Hepatocyte (in vitro differentiated cells): ENCODE measurements around the gene RPP14. TPM values are rescaled to one million over a fixed set of nuclear protein-coding genes. Genes with fewer than 3 reads are reported as not detected.

Source experiments
- DNase-seq: peaks from one replicate; pipeline ENCODE4 v3.0.0-alpha.2; 2016; ENCODE audit warnings: low spot score
- H2AFZ ChIP-seq: fragments of 200-600 bp; sonication (generic); 2 replicates; pipeline ENCODE4 v1.6.0; 2016; ENCODE audit warnings: antibody characterized with exemption, mild to moderate bottlenecking
- H3K27ac ChIP-seq: fragments of 200-600 bp; sonication (generic); 2 replicates; pipeline ENCODE4 v1.5.1; 2016; ENCODE audit warnings: mild to moderate bottlenecking
- H3K27me3 ChIP-seq: fragments of 200-600 bp; sonication (generic); 2 replicates; pipeline ENCODE4 v1.6.1; 2016
- H3K36me3 ChIP-seq: fragments of 200-600 bp; sonication (generic); replicated peaks from 2 replicates; pipeline ENCODE4 v1.5.1; 2016; ENCODE audit warnings: low read depth; ENCODE audit not compliant: insufficient read depth
- H3K4me1 ChIP-seq: fragments of 200-600 bp; sonication (generic); 2 replicates; pipeline ENCODE4 v1.5.1; 2016; ENCODE audit warnings: mild to moderate bottlenecking, moderate library complexity; ENCODE audit not compliant: insufficient read depth
- H3K4me2 ChIP-seq: fragments of 200-600 bp; sonication (generic); 2 replicates; pipeline ENCODE4 v1.6.0; 2016
- H3K4me3 ChIP-seq: fragments of 200-600 bp; sonication (generic); 2 replicates; pipeline ENCODE4 v1.5.1; 2016; ENCODE audit warnings: mild to moderate bottlenecking
- H3K79me2 ChIP-seq: fragments of 200-600 bp; sonication (generic); 2 replicates; pipeline ENCODE4 v1.6.0; 2017; ENCODE audit warnings: mild to moderate bottlenecking
- H3K9me2 ChIP-seq: fragments of 200-600 bp; sonication (generic); replicated peaks from 2 replicates; pipeline ENCODE4 v1.6.0; 2017; ENCODE audit warnings: mild to moderate bottlenecking; ENCODE audit not compliant: insufficient read depth
- H3K9me3 ChIP-seq: fragments of 200-600 bp; sonication (generic); 2 replicates; pipeline ENCODE4 v1.5.1; 2016; ENCODE audit warnings: low read depth, mild to moderate bottlenecking
- H4K20me1 ChIP-seq: fragments of 200-600 bp; sonication (generic); 2 replicates; pipeline ENCODE4 v1.6.0; 2016; ENCODE audit warnings: mild to moderate bottlenecking; ENCODE audit not compliant: insufficient read depth, poor library complexity, severe bottlenecking
- CTCF ChIP-seq: fragments of 200-600 bp; sonication (generic); IDR thresholded peaks from 2 replicates; pipeline ENCODE4 v1.5.1; 2016; ENCODE audit warnings: antibody characterized with exemption, mild to moderate bottlenecking; ENCODE audit not compliant: poor library complexity
- EZH2 ChIP-seq: fragments of 200-600 bp; sonication (generic); IDR thresholded peaks from 2 replicates; pipeline ENCODE4 v1.6.1; 2016; ENCODE audit warnings: antibody characterized with exemption, mild to moderate bottlenecking, borderline replicate concordance
- EZH2phosphoT487 ChIP-seq: fragments of 200-600 bp; sonication (generic); IDR thresholded peaks from one replicate; pipeline ENCODE4 v1.6.1; 2018; ENCODE audit warnings: antibody characterized with exemption, mild to moderate bottlenecking, low read depth, moderate library complexity; ENCODE audit not compliant: unreplicated experiment, severe bottlenecking
- WGBS: methylation state at CpG from one replicate; pipeline ENCODE4 v1.1.6; 2016; ENCODE audit warnings: low lambda C conversion rate; ENCODE audit errors: missing lambda C conversion rate; 5-methylcytosine and 5-hydroxymethylcytosine counted together
- polyA plus RNA-seq: library from polyadenylated mRNA; unstranded; fragments of >200 nt; fragmentation: Nextera tagmentation; extraction: Ambion mirVana; gene quantifications from 2 replicates; pipeline ENCODE4 v1.2.1, GENCODE V29; 2016
- total RNA-seq: library from RNA; depleted of rRNA; stranded (reverse); fragments of >200 nt; gene quantifications from 2 replicates; pipeline ENCODE4 v1.2.3, GENCODE V29; 2014

Gene RPP14
- total and polyA plus RNA-seq, 2 experiments from 2014 or later: 14.0 to 18.5 TPM

GRCh38 chr3:58350627-58351013, 44.6 kb downstream of the RPP14 start:
- H3K4me1 ChIP-seq: peaks cover 10% of the 10 kb centered on the region
- 93% methylated on average over 2 of the region's 2 CpGs for WGBS
- H3K36me3 ChIP-seq: no peaks in the 10 kb centered on the region
- peaks cover 22% of the 10 kb centered on the region for H3K79me2 ChIP-seq
- TF ChIP-seq CTCF (no peak), EZH2phosphoT487 (no peak), EZH2 (no peak)
- H4K20me1 ChIP-seq: peaks cover 5% of the 10 kb centered on the region
- H2AFZ ChIP-seq: no peak overlapping the region
- no peaks in the 10 kb centered on the region for H3K27me3 ChIP-seq
- H3K4me2 ChIP-seq: no peak overlapping the region
- no peak overlapping the region for H3K27ac ChIP-seq
- no peak overlapping the region for H3K4me3 ChIP-seq
- DNase-seq: no peak
- H3K9me2 ChIP-seq: no peaks in the 10 kb centered on the region
- H3K9me3 ChIP-seq: no peaks in the 10 kb centered on the region

GRCh38 chr3:58351920-58352319, 45.9 kb downstream of the RPP14 start:
- no peak for DNase-seq
- Histone ChIP-seq H2AFZ (no peak overlapping the region), H3K27me3 (no peaks in the 10 kb centered on the region), H3K79me2 (peaks cover 23% of the 10 kb centered on the region), H3K9me3 (no peaks in the 10 kb centered on the region), H3K4me3 (no peak overlapping the region), H3K9me2 (no peaks in the 10 kb centered on the region), H3K4me1 (peaks cover 10% of the 10 kb centered on the region), H3K27ac (no peak overlapping the region), H3K4me2 (no peak overlapping the region), H3K36me3 (no peaks in the 10 kb centered on the region), H4K20me1 (peaks cover 5% of the 10 kb centered on the region)
- TF ChIP-seq EZH2 (no peak), EZH2phosphoT487 (no peak)
- 67% methylated on average over 3 of the region's 3 CpGs for WGBS

- Histone ChIP-seq H4K20me1 (peaks cover 5% of the 10 kb centered on the region), H3K9me3 (no peaks in the 10 kb centered on the region), H3K4me1 (peaks cover 10% of the 10 kb centered on the region), H3K27me3 (no peaks in the 10 kb centered on the region), H2AFZ (no peak overlapping the region), H3K27ac (no peak overlapping the region), H3K36me3 (no peaks in the 10 kb centered on the region), H3K79me2 (peaks cover 20% of the 10 kb centered on the region), H3K9me2 (no peaks in the 10 kb centered on the region), H3K4me2 (no peak overlapping the region), H3K4me3 (no peak overlapping the region)
- TF ChIP-seq CTCF (no peak), EZH2 (no peak), EZH2phosphoT487 (no peak)
- WGBS: 89% methylated on average over 6 of the region's 6 CpGs
- DNase-seq: no peak
Observed at GRCh38 chr3:58352626-58353025, 46.6 kb downstream of the RPP14 start.

- no peaks in the 10 kb centered on the region for H3K9me2 ChIP-seq
- no peaks in the 10 kb centered on the region for H3K27me3 ChIP-seq
- no peaks in the 10 kb centered on the region for H3K36me3 ChIP-seq
- no peaks in the 10 kb centered on the region for H3K9me3 ChIP-seq
- no peak overlapping the region for H3K4me2 ChIP-seq
- no peak for TF ChIP-seq EZH2
- TF ChIP-seq EZH2phosphoT487: no peak
- no peak for TF ChIP-seq CTCF
- H3K4me1 ChIP-seq: peaks cover 10% of the 10 kb centered on the region
- no peak overlapping the region for H3K4me3 ChIP-seq
- no peak overlapping the region for H3K27ac ChIP-seq
- DNase-seq: no peak
- H3K79me2 ChIP-seq: peaks cover 17% of the 10 kb centered on the region
- peaks cover 2% of the 10 kb centered on the region for H4K20me1 ChIP-seq
- 91% methylated on average over 8 of the region's 8 CpGs for WGBS
- H2AFZ ChIP-seq: no peak overlapping the region
Observed at GRCh38 chr3:58353722-58354553, 47.9 kb downstream of the RPP14 start.
